ENCODE data around the gene PCDH12. TPM values are rescaled to one million over a fixed set of nuclear protein-coding genes. Genes with fewer than 3 reads are reported as not detected.

PCDH12 gene
- total RNA-seq, 1 experiment from 2014 or later, result not detected

- in situ Hi-C loops (cut with HindIII; ENCODE audit: low pct_unique_long_range_greater_than_20kb, low sequenced_read_pairs) (no loop called here), intact Hi-C loops (cut with micrococcal nuclease; ENCODE audit: unreplicated experiment) (no loop called here)
- Histone ChIP-seq H3K9me3 (ENCODE audit: control insufficient read depth, insufficient read depth, low read depth, low read length) (no peaks in the 10 kb centered on the region), H3K4me3 (ENCODE audit: low read depth in 2 of 2, low read length in 2 of 2) (no peak overlapping the region), H3K4me1 (ENCODE audit: control insufficient read depth, insufficient read depth, low read length) (no peaks in the 10 kb centered on the region), H3K36me3 (ENCODE audit: control insufficient read depth, insufficient read depth, low read length) (no peaks in the 10 kb centered on the region), H3K27ac (ENCODE audit: low read length) (no peak overlapping the region), H3K27me3 (ENCODE audit: control insufficient read depth, insufficient read depth, low read length) (no peaks in the 10 kb centered on the region; the same call in 1 of the 2 replicates)
- no peak for DNase-seq (ENCODE audit: low read depth, low spot score)
- CTCF ChIA-PET, result no interaction called here
- POLR2A ChIA-PET, result interaction anchor here (0.5 kb wide), 1 partner anchor 256 kb away, joined by 3 read pairs; no protein-coding TSS in a partner anchor
- TF ChIP-seq SIN3A (IDR thresholded peaks at IDR 0.05; ENCODE audit: borderline replicate concordance, insufficient read depth, low read depth, low read length) (no peak), POLR2AphosphoS5 (IDR thresholded peaks at IDR 0.05; ENCODE audit: low read depth, low read length) (no peak), REST (IDR thresholded peaks at IDR 0.05; ENCODE audit: insufficient read depth in 1 of 2, low read depth in 2 of 2, low read length in 1 of 2) (no peak), CTCF (IDR thresholded peaks at IDR 0.05) (no peak)
- ATAC-seq, result no peak
- no TSS peak for BruUV-seq (replicated peaks)
These were observed 10.7 kb downstream of the PCDH12 start for GRCh38 chr5:141947316-141947715.

GRCh38 chr5:141945511-141946051, 12.4 kb downstream of the PCDH12 start:
- ChIA-PET POLR2A (no interaction called here), CTCF (interaction anchor here (0.5 to 0.6 kb wide), 2 partner anchors 15 to 40 kb away, joined by 3 to 4 read pairs; no protein-coding TSS in a partner anchor)
- TF ChIP-seq CTCF (IDR thresholded peaks at IDR 0.05), result no peak
- no peak for TF ChIP-seq SIN3A (IDR thresholded peaks at IDR 0.05; ENCODE audit: borderline replicate concordance, insufficient read depth, low read depth, low read length)
- TF ChIP-seq POLR2AphosphoS5 (IDR thresholded peaks at IDR 0.05; ENCODE audit: low read depth, low read length), result no peak
- no peak for TF ChIP-seq REST (IDR thresholded peaks at IDR 0.05; ENCODE audit: insufficient read depth in 1 of 2, low read depth in 2 of 2, low read length in 1 of 2)
- no peak for TF ChIP-seq TCF7L2 (IDR thresholded peaks at IDR 0.05; ENCODE audit: low read depth, low read length)
- Histone ChIP-seq H3K4me3 (ENCODE audit: low read depth in 2 of 2, low read length in 2 of 2) (no peak overlapping the region), H3K9me3 (ENCODE audit: control insufficient read depth, insufficient read depth, low read depth, low read length) (no peaks in the 10 kb centered on the region), H3K27me3 (ENCODE audit: control insufficient read depth, insufficient read depth, low read length) (no peaks in the 10 kb centered on the region; the same call in 1 of the 2 replicates), H3K4me1 (ENCODE audit: control insufficient read depth, insufficient read depth, low read length) (no peaks in the 10 kb centered on the region), H3K36me3 (ENCODE audit: control insufficient read depth, insufficient read depth, low read length) (no peaks in the 10 kb centered on the region), H3K27ac (ENCODE audit: low read length) (no peak overlapping the region)
- DNase-seq (ENCODE audit: low read depth, low spot score), result no peak
- in situ Hi-C loops (cut with HindIII; ENCODE audit: low pct_unique_long_range_greater_than_20kb, low sequenced_read_pairs) (no loop called here), intact Hi-C loops (cut with micrococcal nuclease; ENCODE audit: unreplicated experiment) (no loop called here)
- BruUV-seq (replicated peaks), result no TSS peak
- no peak for ATAC-seq

Data from Panc1 (cell line).